SU-DHL-6 (cell line): ENCODE results near the gene SMIM9.

Experiments used
- H2AFZ ChIP-seq: fragments of 200-600 bp; sonication (generic); 2 replicates; pipeline ENCODE4 v1.6.1; 2014; ENCODE audit warnings: low read depth, mild to moderate bottlenecking, moderate library complexity, mixed read lengths, antibody characterized with exemption, low read length; ENCODE audit not compliant: severe bottlenecking
- H3F3A ChIP-seq: fragments of 200-600 bp; shearing (Covaris generic); 2 replicates; pipeline ENCODE4 v1.6.0; 2016; ENCODE audit warnings: antibody characterized with exemption, mild to moderate bottlenecking; ENCODE audit not compliant: insufficient read depth
- H3K27ac ChIP-seq: fragments of 200-600 bp; sonication (generic); 2 replicates; pipeline ENCODE4 v1.5.1; 2016; ENCODE audit warnings: low read depth, mild to moderate bottlenecking, low read length, moderate library complexity, mixed read lengths
- H3K27me3 ChIP-seq: fragments of 200-600 bp; sonication (generic), shearing (Covaris generic); 2 replicates; pipeline ENCODE4 v1.6.0; 2014; ENCODE audit warnings: mild to moderate bottlenecking, low read length
- H3K36me3 ChIP-seq: fragments of 200-600 bp; sonication (generic); 2 replicates; pipeline ENCODE4 v1.6.1; 2014; ENCODE audit warnings: mild to moderate bottlenecking, low read length, mixed read lengths
- H3K4me2 ChIP-seq: fragments of 300-600, 200-600 bp; shearing (Covaris generic), sonication (generic); 2 replicates; pipeline ENCODE4 v1.6.0; 2014; ENCODE audit warnings: low read length, low read depth, mild to moderate bottlenecking; ENCODE audit not compliant: poor library complexity, severe bottlenecking
- H3K4me3 ChIP-seq: fragments of 200-600 bp; sonication (generic); 2 replicates; pipeline ENCODE4 v1.5.1; 2014; ENCODE audit warnings: antibody characterized with exemption, low read length, mild to moderate bottlenecking, mixed read lengths; ENCODE audit not compliant: insufficient read depth, poor library complexity, severe bottlenecking
- H3K79me2 ChIP-seq: fragments of 200-600 bp; sonication (generic); 2 replicates; pipeline ENCODE4 v1.6.1; 2014; ENCODE audit warnings: mild to moderate bottlenecking, low read length, moderate library complexity; ENCODE audit not compliant: insufficient read depth
- H3K9ac ChIP-seq: fragments of 200-600 bp; sonication (generic); 2 replicates; pipeline ENCODE4 v1.7.0; 2014; ENCODE audit warnings: mild to moderate bottlenecking, low read length
- H3K9me2 ChIP-seq: fragments of 200-600 bp; sonication (generic); replicated peaks from 2 replicates; pipeline ENCODE4 v1.6.1; 2014; ENCODE audit warnings: low read length; ENCODE audit not compliant: insufficient read depth
- H3K9me3 ChIP-seq: fragments of 200-600 bp; sonication (generic); 2 replicates; pipeline ENCODE4 v1.6.1; 2014; ENCODE audit warnings: low read length, mixed read lengths; ENCODE audit not compliant: insufficient read depth
- H4K20me1 ChIP-seq: fragments of 200-600 bp; sonication (generic); 2 replicates; pipeline ENCODE4 v1.6.1; 2014; ENCODE audit warnings: low read depth, mild to moderate bottlenecking, antibody characterized with exemption, low read length, moderate library complexity, mixed read lengths
- EZH2phosphoT487 ChIP-seq: fragments of 200-600 bp; sonication (generic), shearing (Covaris generic); conservative IDR thresholded peaks from 2 replicates; pipeline ENCODE4 v1.6.1; 2018; ENCODE audit warnings: mild to moderate bottlenecking, antibody characterized with exemption, low read length, moderate library complexity, mixed read lengths
- TF ChIP-seq, protein P1 (sequence below): fragments of 200-600 bp; sonication (generic); IDR thresholded peaks from one replicate; pipeline ENCODE4 v1.5.1; 2017; ENCODE audit warnings: antibody characterized with exemption, mild to moderate bottlenecking, low read length, moderate library complexity; ENCODE audit not compliant: insufficient read depth, poor library complexity, severe bottlenecking

SMIM9 gene

DNA sequence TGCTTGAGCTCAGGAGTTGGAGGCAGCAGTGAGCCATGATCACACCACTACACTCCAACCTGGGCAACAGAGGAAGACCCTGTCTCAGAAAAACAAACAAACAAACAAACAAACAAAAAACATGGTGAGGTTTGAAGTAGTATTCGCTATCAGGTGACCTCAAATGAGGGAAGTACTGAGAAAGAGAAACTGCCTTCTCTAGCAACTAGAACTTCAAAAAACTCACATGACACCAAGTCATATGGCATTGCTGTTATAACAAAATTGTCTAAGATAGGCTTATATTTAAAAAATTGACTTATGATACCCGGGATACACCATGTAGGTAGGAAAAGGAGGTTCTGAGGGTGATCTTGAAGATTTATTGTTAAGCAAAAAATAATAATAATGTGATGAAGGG, 39.4 kb downstream of the SMIM9 start:
- H3K27ac ChIP-seq, result no peak overlapping the region
- H3F3A ChIP-seq, result no peaks in the 10 kb centered on the region
- no peaks in the 10 kb centered on the region for H3K27me3 ChIP-seq
- H3K9me2 ChIP-seq, result no peaks in the 10 kb centered on the region
- H3K4me3 ChIP-seq, result no peak overlapping the region
- H4K20me1 ChIP-seq, result no peaks in the 10 kb centered on the region
- TF ChIP-seq, protein P1, sequence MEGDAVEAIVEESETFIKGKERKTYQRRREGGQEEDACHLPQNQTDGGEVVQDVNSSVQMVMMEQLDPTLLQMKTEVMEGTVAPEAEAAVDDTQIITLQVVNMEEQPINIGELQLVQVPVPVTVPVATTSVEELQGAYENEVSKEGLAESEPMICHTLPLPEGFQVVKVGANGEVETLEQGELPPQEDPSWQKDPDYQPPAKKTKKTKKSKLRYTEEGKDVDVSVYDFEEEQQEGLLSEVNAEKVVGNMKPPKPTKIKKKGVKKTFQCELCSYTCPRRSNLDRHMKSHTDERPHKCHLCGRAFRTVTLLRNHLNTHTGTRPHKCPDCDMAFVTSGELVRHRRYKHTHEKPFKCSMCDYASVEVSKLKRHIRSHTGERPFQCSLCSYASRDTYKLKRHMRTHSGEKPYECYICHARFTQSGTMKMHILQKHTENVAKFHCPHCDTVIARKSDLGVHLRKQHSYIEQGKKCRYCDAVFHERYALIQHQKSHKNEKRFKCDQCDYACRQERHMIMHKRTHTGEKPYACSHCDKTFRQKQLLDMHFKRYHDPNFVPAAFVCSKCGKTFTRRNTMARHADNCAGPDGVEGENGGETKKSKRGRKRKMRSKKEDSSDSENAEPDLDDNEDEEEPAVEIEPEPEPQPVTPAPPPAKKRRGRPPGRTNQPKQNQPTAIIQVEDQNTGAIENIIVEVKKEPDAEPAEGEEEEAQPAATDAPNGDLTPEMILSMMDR, result no peak
- TF ChIP-seq EZH2phosphoT487, result no peak
- H3K79me2 ChIP-seq, result no peaks in the 10 kb centered on the region
- H2AFZ ChIP-seq, result no peak overlapping the region
- H3K36me3 ChIP-seq, result no peaks in the 10 kb centered on the region
- H3K4me2 ChIP-seq, result no peak overlapping the region
- H3K9ac ChIP-seq, result no peak overlapping the region
- no peaks in the 10 kb centered on the region for H3K9me3 ChIP-seq

DNA sequence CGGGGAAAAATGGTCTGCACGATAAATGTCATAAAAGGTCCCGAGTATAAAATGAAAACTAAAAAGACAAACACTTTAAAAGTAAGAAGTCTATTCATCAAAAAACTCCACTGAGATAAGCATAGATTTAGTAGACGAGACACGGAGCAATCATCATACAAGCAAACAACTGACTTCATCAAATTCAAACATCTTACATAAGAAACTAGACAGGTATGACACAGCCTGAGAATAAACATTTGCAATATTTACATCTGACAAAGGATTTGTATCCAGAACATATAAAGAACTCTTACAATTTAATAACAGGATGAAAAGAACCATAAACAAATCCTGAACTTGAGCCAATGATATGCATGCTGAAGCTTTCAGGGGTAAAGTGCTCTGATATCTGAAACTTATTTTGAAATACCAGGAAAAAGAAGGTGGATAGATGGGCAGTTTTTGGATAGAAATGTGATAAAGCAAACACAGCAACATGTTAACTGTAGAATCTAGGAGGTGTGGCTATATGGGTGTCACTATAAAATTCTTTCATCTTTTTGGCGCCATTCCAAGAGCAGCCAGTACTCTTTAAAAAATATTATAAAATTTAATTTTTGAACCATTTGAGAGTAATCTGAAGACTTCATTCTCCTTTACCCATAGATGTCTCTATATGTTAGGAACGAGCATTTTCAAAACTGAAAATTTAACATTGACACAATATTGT, 41.2 kb downstream of the SMIM9 start:
- H4K20me1 ChIP-seq, result no peaks in the 10 kb centered on the region
- no peaks in the 10 kb centered on the region for H3K9me2 ChIP-seq
- no peak overlapping the region for H3K4me2 ChIP-seq
- no peaks in the 10 kb centered on the region for H3F3A ChIP-seq
- H3K9me3 ChIP-seq, result no peaks in the 10 kb centered on the region
- no peak overlapping the region for H3K27ac ChIP-seq
- H3K27me3 ChIP-seq, result no peaks in the 10 kb centered on the region
- H3K36me3 ChIP-seq, result no peaks in the 10 kb centered on the region
- no peaks in the 10 kb centered on the region for H3K79me2 ChIP-seq
- no peak overlapping the region for H2AFZ ChIP-seq
- TF ChIP-seq, protein P1, result no peak
- no peak for TF ChIP-seq EZH2phosphoT487
- no peak overlapping the region for H3K4me3 ChIP-seq
- H3K9ac ChIP-seq, result no peak overlapping the region

DNA sequence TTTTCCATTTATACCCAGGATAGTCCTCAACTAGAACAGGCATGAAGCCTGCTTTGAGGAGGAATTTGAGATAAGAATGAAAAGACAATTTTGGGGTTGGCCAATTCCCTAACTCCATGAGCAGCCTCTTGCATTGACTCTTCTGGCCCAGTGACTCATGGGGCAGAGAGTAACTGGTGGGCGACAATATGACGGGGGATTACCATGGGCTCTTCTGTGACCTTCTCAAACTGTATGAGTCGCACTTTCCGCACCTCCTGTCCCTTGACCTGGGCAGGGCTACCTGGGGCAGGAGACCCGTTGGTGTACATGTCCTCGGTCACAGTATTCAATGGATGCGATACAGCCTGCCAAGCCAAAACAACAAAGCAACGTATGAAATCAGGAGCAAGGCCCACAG, 42.5 kb downstream of the SMIM9 start:
- H3F3A ChIP-seq, result no peaks in the 10 kb centered on the region
- H3K9ac ChIP-seq, result no peak overlapping the region
- H3K27me3 ChIP-seq, result no peaks in the 10 kb centered on the region
- H3K9me3 ChIP-seq, result no peaks in the 10 kb centered on the region
- no peak overlapping the region for H3K4me2 ChIP-seq
- no peaks in the 10 kb centered on the region for H3K9me2 ChIP-seq
- H3K36me3 ChIP-seq, result no peaks in the 10 kb centered on the region
- no peaks in the 10 kb centered on the region for H4K20me1 ChIP-seq
- H3K4me3 ChIP-seq, result no peak overlapping the region
- H3K27ac ChIP-seq, result no peak overlapping the region
- H2AFZ ChIP-seq, result no peak overlapping the region
- TF ChIP-seq EZH2phosphoT487, result no peak
- TF ChIP-seq, protein P1, result no peak
- H3K79me2 ChIP-seq, result no peaks in the 10 kb centered on the region
